ENCODE results near the gene EXOC4.

EXOC4 gene

DNA sequence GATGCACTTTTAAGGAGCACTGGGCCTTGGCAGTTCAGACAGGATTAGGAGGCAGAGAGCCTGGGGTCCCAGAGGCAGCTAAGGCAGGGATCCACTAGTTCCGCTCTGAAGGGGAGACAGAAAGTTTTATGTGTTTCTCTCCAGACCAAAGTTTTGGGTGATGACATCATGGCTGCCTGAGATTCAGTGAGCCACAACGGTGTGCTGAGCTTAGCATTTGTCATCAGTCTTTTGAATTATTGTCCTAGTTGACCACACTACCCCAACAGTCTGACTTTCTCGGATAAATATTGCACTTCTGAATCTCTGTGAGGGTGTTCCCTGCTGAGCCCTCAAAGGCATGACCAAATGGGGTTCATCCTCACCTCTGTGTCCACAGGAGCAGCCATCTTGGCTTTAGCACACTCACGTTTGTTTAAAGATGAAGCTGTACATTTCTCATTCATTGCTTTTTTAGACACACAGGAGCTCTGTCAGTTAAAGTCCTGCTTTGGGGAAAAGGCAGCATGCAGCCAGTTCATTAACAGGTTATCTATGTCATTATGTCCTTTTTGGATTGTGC is 576.5 kb downstream of the EXOC4 start:
- no peak for DNase-seq (ENCODE audit: low read depth)

DNA sequence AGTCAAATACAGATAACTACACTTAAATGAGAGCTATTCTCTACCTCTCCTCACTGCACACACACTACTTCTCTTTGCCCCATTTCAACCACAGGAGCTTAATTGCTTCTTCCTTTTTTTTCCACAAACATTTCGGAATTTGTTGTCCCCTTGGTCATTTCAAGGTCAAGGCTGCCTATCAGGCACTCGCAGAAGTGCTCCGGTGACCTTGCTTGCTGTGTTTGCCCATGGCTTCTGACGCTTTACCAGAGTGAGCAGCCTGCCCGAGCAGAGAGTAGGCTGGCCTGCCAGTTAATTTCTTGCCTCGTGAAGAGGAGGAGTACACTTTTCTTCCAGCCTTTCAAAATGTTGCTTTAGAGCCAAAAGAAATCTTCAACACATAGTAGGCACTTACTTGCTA is 577.2 kb downstream of the EXOC4 start:
- DNase-seq (ENCODE audit: low read depth), result no peak

DNA sequence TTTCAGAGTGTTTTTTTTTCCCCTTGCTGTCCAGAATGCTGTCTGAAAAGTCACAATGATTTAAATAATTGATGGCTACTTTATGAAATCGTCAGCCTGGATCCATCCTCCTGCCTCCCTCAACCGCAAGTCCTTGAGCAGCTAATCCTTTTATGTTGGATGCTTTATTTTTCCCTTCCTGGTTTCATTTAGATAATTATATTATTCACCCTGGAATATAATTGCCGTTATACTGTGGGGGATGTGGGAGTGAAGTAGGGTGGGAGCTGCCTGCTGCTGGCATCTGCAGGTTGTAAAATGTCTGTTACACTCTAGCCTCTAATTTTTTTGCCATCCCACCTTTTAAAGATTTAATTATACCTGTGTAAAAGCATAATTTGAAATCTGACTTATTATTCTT is 583.8 kb downstream of the EXOC4 start:
- DNase-seq (ENCODE audit: low read depth), result no peak

DNA sequence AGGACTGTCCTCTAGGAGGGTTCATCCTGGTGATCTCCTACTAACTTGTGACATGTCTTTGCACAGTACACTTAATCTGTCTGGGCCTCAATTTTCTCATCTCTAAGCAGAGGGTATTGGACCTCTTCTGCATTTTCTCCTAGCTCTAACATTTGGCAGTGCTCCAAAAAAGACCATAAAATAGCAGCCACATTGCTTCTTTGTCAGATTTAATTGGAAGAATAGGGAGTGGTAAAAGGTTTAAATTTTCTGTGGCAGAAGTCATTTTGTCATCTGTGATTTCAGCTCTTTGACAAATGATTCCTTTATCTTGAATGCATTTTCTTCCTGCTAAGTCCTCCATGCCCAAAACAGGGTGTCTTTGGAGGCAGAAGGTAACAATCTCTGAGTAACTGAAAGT is 584.3 kb downstream of the EXOC4 start:
- DNase-seq (ENCODE audit: low read depth), result no peak

DNA sequence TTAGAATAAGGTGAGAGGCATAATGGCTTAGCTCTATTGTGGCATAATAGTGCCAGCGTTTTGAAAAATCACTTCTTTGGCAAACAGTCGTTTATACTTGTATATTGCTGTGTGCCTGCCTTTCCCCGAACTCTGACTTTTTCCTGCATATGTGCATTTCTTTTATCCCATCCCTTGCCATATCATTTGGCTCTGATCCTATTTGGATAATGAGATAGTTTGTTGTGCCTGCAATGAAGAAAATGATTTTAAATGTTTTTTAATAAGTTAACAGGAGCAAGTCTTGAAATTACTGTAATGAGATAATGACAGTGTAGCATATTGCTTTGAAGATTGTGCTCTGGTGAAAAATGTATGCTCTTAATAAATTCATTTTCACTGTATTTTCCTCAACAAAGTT is 586.2 kb downstream of the EXOC4 start:
- no peak for DNase-seq (ENCODE audit: low read depth)

DNA sequence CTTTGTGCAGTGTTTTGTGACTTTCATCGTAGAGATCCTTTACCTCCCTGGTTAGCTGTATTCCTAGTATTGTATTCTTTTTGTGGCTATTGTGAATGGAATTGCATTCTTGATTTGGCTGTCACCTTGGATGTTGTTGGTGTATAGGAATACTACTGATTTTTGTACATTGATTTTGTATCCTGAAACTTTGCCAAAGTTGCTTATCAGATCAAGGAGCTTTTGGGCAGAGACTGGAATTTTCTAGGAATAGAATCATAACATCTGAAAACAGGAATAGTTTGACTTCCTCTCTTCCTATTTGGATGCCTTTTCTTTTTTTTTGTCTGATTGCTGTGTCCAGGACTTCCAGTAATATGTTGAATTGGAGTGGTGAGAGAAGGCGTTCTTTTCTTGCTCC is 590.5 kb downstream of the EXOC4 start:
- DNase-seq (ENCODE audit: low read depth), result no peak

DNA sequence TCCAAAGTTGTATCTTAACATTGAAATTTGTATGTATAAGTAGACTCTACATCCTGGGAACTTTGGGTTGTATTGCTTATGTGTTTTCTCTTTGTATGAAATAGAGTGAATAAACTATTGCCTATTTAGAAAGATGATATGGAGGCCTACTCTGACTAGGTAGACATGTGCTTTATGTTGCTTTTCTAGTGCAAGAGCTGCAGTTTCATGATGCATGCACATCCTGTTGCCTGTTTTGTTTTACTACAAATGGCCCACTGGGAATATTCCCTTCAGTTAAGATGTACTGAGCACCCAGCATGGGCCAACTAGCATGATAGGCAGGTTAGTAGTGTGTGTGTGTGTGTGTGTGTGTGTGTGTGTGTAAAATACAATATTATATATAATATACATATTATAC is 592.1 kb downstream of the EXOC4 start:
- no peak for DNase-seq (ENCODE audit: low read depth)

DNA sequence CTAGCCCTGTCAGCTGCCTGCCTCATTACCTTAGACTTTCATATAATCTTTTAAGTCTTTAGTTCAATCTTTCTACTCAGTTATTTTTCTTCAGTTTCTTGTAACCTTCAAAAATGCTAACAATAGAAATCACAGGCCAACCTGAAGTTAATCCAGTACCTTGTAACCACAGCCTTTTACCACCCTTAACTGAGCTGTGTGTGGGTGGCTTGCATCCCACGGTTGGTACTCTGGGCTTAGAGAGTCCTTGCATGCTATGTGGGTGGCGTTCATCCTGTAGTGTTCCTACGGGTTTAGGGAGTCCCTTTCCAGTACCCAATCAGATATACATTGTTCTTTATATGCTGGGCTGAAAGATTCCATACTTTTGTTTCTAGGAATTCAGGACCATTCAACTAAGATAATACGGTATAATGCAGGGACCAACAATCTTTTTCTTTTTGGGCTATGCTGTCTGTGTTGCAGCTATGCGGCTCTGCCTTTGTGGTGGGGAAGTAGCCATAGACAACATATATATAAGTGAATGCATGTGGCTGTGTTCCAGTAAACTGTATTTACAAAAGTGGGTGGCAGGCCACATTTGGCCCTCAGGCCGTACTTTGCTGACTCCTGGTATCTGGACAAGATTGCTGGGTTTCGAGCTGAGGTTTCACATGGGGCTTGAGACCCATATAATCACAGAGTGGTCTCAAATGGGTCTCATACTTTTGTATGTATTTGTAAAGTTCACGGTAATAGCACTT is 593.5 kb downstream of the EXOC4 start:
- no peak for DNase-seq (ENCODE audit: low read depth)

DNA sequence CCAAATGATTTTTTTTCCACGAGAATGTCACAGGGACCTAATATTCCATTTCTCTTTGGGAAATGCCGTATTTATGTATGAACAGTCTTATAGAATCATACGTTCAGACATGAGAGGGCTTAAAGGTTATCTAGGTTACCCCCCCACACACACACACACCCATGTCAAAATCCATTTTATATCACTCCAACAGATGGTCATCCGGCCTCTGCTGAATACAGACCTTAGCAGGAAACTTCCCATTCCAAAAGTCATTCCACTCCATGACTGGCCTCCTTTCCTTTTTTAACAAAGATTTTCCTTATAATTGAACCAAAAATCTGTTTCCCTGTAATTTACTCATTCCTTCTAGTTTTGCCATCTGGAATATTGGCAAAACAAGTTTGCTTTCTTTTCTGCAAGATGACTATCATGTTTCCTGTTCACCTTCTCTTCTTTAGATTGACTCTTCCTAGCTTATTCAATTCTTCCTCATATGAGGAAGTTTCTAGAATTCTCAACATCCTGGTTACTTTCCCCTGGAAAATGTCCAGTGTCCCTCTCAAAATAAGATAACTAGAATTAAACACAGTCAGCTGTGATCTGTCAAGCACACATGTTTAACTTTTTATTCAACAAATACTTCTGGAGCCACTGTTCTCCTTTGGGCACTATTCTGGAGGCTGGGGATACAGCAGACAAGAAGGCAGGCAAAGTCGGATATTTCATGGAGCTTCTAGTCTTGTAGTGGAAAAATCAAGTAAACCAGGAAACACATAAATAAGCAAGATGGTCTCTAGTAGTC is 597.8 kb downstream of the EXOC4 start:
- no peak for DNase-seq (ENCODE audit: low read depth)

DNA sequence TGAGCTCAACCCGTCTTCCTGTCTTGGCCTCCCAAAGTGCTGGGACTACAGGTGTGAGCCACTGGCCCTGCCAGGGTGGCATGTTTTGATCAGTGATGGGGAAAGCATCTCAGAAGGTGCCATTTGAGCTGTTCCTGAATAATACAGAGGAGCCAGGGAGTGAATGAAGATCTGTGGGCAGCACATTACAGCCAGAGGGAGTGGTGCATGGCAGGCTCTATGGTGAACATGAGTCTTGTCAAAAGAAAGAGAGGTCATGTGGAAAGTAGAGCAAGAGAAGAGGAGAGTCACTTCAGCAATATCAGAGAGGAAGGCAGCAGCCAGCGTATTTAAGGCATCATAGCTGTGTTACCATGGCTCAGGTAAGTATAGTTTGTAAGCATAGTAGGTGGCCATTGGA is 598.5 kb downstream of the EXOC4 start:
- no peak for DNase-seq (ENCODE audit: low read depth)

DNA sequence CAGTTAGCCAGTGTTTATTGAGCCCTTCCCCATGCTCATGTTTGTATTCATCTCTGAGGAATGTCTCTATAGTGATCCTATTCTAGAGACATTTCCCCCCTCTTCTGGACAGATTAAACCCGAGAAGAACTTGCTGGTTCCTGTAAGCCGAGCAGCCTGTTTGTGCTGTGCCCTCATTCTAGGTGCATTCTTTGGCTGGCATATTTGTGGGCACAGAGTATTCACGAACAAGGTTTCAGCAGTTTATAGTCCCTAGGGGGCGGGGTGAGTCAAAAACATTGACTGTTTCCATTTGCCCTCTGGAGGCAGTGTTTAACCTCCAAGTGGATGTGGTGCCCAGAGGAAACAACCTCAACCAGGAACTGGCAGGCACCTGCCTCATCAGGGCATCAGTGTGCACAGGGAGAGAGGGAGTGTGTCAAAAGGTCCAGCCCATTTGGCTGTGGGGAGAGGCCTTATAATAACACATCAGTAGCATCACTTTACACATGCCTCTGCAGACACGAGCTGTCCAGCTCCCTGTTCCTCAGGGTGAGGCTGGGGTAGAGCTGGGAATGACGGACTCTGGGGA is 600.9 kb downstream of the EXOC4 start:
- no peak for DNase-seq (ENCODE audit: low read depth)

DNA sequence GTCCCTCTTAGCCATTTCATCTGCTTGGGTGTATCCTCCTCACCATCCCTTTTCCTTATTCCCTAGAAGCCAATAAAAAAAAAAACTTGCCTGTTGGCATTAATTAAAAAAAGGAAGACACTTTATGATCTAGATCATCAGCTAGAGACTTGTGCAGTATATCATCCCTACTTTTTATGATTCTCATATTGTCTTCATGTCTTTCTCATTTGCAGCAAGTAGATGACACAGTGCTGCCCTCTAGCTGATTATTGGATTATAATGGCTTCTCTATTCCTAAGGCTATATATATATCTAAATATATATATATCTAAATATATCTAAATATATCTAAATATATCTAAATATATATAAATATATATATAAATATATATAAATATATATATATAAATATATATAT is 601.9 kb downstream of the EXOC4 start:
- no peak for DNase-seq (ENCODE audit: low read depth)

DNA sequence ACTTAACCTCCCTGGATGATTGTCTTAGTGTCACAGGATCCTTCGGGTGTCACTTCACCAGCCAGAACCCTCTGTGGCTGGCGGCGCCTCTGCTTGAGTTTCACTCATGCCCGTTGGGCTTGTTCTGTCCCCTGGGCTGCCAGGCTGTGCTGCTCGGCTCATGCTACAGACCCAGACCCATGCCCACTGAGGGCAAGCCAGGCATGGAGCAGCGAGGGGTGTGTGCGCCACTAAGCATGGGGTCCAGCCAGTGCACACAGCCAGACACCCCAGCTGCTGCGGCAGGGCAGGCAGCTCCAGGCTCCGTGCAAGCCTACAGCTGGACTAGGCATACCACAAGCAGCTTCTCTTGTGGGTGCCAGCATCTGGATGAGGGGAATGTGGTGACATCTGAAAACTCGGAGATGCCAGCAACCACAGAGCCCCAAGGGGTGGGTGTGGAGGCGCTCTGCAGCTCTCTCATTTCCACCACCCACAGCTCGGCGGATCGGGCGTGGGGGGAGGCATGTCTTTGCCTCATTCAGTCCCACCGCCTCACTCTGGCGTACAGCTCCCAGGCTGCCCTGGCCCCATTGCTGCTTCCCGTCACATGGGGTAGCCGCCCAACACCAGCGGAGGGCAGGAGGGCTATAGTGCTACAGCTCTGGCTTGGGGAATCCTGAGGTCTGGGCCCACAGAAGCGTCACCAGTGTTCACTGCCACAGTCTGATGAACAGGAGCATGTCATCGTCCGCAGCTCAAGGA is 604.7 kb downstream of the EXOC4 start:
- DNase-seq (ENCODE audit: low read depth), result no peak

DNA sequence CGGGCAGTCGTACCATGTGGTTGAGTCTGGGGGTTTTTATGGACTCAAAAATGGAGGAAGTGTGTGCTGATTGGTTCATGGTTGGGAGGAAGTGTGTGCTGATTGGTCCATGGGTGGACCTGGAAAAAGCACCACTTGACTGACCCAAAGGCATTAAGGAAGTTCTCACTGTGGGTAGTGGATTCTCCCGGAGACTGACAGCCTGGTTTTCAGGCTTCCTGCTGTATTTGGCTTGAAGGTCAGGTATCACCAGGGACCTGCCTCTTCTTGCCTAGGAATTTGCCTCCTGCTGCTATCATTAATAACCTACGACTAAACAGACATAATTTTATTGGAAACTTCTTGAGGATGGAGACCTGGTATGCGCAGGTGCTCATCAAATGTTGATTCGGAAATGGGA is 605.4 kb downstream of the EXOC4 start:
- DNase-seq (ENCODE audit: low read depth), result no peak

DNA sequence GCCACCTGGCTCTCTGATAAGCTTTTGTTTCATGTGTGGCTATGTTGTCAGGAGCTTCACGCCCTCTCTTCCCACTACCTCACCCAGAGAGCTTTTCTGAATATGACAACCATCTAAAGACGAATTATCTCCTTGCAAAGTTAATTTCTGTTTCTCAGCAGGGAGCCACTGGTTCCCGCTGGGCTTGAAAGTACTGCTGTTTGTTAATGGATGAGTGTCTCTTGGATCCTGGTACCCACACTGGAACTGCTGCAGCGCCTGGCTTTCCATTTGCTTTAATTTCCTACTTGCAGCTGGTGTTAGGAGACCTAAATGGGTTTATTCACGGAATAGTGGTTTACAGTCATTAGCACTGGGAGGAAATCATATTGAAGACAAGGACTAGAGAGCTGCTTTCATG is 606.4 kb downstream of the EXOC4 start:
- no peak for DNase-seq (ENCODE audit: low read depth)

DNA sequence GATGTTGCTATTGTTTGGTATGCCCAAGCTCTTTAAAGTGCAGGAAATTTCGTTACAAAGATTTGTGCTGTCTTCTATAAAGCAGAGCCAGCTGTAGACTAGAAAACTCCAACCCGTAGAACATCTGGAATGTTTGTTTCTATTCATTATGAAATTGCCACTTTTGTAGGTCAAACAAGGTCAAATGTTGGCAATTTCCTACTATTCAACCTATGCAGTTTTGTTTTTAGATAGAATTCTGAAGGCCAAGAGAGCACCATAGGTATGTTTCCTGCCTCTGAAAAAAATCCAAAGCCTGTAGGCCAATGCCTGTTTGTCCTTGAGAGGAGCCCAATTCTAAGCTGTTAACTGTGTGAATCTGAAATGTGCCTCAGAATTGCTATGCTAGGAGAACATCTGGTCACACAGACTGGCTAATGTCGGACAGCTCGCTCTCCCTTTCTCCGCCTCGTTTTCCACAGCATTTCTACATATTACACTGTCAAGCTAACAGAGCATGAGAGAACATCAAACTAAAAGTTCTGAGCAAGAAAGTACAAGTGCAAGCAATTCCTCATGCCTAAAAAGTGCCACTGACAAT is 607.1 kb downstream of the EXOC4 start:
- DNase-seq (ENCODE audit: low read depth), result no peak

DNA sequence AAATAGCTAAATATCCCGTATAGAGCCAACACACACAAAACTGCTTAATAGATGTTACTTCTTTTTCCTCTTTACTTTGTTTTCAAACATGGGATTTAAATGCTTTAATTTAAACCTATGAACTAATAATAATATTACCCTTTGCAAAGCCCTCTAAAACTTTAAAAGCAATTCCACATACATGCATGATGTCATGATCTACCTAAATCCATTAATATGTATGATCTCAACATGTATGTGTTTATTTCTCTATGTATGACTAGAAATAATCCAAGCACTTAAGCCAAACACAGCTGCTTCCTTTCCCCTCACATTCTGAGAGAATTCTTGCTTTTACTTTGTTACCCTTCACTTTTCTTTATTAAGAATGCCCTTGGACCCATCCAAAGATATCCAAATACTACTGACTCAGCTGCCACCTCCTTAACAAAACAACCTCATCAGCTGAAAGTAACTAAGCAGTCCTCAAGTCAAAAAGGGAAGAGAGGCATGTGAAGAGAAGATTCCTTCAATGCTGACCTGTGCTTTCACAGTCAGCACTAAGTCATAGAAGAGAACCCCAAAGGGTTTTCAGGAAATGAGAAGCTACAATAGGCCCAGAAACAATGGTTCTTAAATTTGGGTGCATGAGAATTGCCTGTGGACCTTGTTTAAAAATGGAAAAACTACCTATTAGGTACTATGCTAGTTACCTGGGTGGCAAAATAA is 607.9 kb downstream of the EXOC4 start:
- DNase-seq (ENCODE audit: low read depth), result no peak

DNA sequence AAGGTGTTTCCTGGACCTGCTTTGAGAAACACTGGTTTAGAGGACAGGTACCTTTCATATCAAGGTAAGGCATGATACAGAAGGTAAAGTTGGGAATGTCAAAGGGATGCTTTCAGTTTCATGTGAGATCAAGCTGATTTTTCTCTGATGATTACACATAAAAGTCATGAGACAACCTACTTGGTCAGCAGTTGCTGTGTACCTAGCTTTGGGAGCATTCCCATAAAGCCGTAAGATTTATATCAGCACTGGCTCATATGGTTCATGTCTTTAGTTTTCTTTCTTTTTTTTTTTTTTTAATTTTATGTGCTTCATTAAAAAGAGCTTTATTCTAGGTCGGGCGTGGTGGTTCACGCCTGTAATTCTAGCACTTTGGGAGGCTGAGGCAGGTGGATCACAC is 609.0 kb downstream of the EXOC4 start:
- no peak for DNase-seq (ENCODE audit: low read depth)

DNA sequence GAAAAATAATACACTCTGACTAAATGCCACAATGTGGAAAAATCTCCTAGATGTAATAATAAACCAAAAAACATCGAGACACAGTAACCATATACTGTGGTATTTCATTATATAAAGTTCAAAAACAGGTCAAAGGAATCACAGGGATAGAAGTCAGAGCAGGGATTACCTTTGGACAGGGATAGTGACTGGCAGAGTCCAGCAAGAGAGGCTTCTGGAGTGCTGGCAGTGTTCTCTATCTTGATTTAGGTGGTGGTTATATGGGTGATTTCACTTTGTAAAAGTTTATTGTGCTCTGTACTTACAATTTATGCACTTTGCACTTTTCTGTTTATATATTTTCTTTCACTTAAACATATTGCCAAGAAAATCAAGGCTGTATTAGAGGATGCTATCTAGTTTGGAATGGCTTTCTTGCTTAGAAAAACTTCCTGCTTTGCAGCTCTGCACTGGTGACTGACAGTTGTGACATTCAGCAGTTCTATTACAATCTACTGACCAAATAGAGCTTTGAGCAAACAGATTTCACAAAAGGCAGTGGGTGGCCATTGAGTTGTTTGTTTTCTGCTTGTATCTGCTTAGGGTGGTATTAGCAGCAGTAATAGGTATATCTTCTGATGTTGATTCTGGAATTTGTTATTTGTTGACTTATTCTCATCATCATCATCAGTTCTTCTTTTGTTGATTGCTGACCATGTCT is 610.6 kb downstream of the EXOC4 start:
- DNase-seq (ENCODE audit: low read depth), result no peak

DNA sequence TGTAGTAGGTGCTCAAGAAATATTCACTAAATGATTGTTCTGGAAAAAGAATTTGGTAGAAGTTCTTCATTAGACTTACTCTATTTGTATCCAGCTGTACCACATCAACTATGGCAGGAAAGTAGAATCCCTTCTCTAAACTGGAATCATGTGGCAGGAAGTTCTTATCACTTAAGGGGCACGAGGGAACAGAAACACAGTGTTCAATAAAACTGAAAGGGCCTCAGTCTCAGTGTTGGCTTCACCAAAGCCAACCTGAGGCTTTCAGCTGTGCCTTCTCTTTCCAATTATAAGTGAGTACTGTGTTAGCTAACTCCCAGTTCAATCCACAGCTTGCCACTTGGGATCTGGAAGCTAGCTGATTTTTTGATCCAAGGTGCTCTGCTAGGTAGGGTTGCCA is 616.7 kb downstream of the EXOC4 start:
- no peak for DNase-seq (ENCODE audit: low read depth)

DNA sequence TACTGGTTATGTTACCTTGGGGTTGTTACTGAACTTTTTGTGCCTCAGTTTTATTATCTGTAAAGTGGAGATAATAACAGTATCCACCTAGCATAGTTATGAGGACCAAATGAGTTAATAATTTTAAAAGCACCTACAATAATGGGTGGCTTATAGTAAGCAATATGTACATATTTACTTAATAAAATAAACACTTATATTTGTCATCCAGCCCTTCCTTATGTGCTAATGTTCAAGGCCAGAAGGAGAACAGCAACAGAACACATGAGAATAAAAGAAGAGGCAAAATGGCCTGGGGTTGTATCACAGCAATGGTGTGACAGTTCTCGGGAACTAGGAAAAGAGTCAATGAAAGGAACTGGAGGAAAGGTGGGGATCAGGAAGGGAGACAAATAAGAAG is 618.9 kb downstream of the EXOC4 start:
- DNase-seq (ENCODE audit: low read depth), result no peak
